ENCODE measurements around the gene SCYGR7. TPM values are rescaled to one million over a fixed set of nuclear protein-coding genes. Genes with fewer than 3 reads are reported as not detected.

The SCYGR7 gene, protein sequence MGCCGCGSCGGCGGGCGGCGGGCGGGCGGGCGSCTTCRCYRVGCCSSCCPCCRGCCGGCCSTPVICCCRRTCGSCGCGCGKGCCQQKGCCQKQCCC
- polyA plus RNA-seq (2012; ENCODE audit: missing spikeins): not detected

DNA sequence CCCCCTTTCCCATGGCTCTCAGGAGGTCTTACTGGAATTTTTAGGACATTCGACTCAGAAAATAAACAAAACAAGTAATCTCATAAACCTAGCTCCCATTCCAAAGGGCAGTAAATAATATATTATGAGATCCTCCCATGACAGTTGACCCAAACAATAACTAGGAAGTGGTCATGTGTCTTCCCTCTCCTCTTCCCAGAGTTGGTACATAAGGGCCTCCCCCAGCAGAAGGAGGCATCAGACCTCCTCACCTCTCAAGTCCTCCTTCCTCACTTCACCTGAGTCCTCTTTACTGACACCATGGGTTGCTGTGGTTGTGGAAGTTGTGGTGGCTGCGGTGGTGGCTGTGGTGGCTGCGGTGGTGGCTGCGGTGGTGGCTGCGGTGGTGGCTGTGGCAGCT is at the start of gene SCYGR7:
SCYGR7 (plus strand) TSS at position 301 of the 400 bp plus-strand sequence; CDS start at position 301, 0 bp downstream.
- TF ChIP-seq POLR2A (IDR thresholded peaks at IDR 0.05; ENCODE audit: low read depth, low read length) (no peak), POLR2AphosphoS5 (IDR thresholded peaks at IDR 0.05; ENCODE audit: low read depth, low read length) (no peak), TAF1 (IDR thresholded peaks at IDR 0.05; ENCODE audit: borderline replicate concordance, low read depth, low read length) (no peak)
- FAIRE-seq: no peak
- no peak for DNase-seq (ENCODE audit: insufficient read length)

DNA sequence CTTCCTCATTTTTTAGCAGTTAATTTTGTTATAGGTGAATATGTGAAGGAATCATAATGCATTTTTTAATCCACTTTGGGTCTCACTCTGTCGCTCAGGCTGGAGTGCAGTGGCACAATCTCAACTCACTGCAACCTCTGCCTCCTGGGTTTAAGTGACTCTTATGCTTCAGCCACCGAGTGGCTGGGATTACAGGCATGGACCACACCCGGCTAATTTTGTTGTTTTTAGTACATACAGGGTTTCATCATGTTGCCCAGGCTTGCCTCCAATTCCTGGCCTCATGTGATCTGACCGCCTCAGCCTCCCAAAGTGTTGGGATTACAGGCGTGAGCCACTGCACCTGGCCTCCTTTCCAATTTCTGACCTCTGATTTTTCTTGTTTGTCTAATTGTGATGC is 43.9 kb upstream of the SCYGR7 start:
- FAIRE-seq: no peak
- DNase-seq (ENCODE audit: insufficient read length): no peak
- TF ChIP-seq POLR2A (IDR thresholded peaks at IDR 0.05; ENCODE audit: low read depth, low read length): no peak
- no peak for TF ChIP-seq TAF1 (IDR thresholded peaks at IDR 0.05; ENCODE audit: borderline replicate concordance, low read depth, low read length)
- TF ChIP-seq POLR2AphosphoS5 (IDR thresholded peaks at IDR 0.05; ENCODE audit: low read depth, low read length): no peak

DNA sequence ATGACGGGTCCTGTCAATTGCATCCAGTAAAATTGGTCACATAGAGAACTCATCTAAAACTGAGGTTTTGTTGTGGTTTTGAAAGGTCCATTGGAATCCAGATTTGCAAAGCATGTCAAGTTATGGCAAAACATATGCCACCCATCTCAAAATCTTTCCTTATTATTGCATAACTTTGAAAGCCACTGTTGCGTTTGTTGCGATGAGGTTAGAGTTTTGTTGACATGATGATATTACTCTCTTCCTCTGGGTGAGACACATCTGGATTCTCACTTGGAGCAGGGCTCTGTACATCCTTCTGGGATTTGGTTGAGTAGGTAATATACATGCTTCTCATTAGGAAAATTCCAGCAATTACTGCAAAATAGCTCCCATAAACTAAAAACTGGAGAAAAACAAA is 40.9 kb upstream of the SCYGR7 start:
- TF ChIP-seq POLR2AphosphoS5 (IDR thresholded peaks at IDR 0.05; ENCODE audit: low read depth, low read length): no peak
- no peak for TF ChIP-seq TAF1 (IDR thresholded peaks at IDR 0.05; ENCODE audit: borderline replicate concordance, low read depth, low read length)
- TF ChIP-seq POLR2A (IDR thresholded peaks at IDR 0.05; ENCODE audit: low read depth, low read length): no peak
- no peak for DNase-seq (ENCODE audit: insufficient read length)
- FAIRE-seq: no peak

DNA sequence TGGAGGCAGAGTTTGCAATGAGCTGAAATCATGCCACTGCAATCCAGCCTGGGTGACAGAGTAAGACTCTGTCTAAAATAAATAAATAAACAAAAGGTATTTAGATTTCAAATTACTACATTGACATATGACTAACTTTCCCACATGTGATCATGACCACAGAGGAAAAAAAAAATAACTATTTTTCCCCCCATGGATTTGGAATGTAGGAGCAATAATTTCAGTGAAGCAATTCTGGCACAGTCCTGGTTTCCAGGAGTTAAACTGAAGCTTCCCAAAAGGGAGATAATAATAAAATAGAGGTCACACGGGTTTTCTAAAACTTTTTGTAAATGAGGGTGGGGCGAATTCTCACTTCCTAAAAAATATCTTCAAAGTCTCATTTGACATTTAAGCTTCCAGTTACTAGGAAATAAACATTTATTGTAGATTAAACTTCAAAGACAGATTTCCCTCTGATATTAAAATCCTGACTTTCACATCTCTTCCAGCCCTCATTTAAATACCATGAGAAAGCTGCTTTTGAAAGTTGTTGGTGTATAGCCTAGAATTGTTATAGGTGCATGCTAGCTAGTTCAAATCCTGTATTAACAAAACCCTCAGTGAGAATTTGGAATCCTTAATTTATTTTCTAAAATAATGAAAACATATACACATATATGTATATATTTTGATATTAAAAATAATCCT is 31.0 kb upstream of the SCYGR7 start:
- FAIRE-seq: no peak
- no peak for DNase-seq (ENCODE audit: insufficient read length)
- TF ChIP-seq TAF1 (IDR thresholded peaks at IDR 0.05; ENCODE audit: borderline replicate concordance, low read depth, low read length): no peak
- no peak for TF ChIP-seq POLR2A (IDR thresholded peaks at IDR 0.05; ENCODE audit: low read depth, low read length)
- TF ChIP-seq POLR2AphosphoS5 (IDR thresholded peaks at IDR 0.05; ENCODE audit: low read depth, low read length): no peak

DNA sequence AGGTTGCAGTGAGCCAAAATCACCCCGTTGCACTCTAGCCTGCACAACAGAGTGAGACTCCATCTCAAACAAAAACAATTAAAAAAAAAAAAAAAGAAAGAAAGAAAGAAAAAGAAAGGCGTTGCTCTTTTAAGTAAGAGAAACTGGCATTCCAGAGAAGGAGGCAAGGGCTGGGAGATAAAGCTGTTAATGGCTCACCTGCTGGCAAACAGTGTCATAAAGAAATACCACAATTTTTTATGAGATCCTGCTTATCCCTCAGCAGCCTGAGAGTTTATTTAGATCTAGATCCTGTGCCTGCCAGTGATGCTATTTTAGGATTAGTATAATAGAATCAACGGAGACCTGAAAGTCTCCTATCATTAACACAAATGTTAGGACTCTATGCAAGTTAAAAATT is 26.6 kb upstream of the SCYGR7 start:
- DNase-seq (ENCODE audit: insufficient read length) (no peak), FAIRE-seq (no peak)
- TF ChIP-seq TAF1 (IDR thresholded peaks at IDR 0.05; ENCODE audit: borderline replicate concordance, low read depth, low read length) (no peak), POLR2A (IDR thresholded peaks at IDR 0.05; ENCODE audit: low read depth, low read length) (no peak), POLR2AphosphoS5 (IDR thresholded peaks at IDR 0.05; ENCODE audit: low read depth, low read length) (no peak)

DNA sequence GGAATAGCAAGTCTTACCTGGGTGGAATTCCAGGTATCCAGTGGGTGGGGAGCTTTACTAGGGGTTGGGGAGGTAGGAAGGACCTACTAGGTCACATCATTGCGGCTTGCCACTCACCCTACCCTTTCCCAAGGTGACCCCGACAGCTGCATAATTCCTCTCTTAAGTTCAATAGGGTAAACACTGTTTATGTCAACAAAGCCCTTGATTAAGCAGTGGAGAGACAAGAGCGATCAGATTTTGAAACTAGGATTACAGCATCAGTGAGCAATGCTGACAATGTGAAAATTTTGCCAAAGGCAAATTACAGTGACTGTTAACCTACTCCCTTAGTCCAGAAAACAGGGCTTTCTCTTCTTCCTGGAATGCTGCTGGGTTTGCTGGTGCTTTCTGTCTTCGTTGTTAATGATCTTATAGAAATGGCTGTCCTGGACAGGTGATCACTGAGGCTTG is 24.8 kb upstream of the SCYGR7 start:
- FAIRE-seq (no peak), DNase-seq (ENCODE audit: insufficient read length) (no peak)
- TF ChIP-seq TAF1 (IDR thresholded peaks at IDR 0.05; ENCODE audit: borderline replicate concordance, low read depth, low read length) (no peak), POLR2AphosphoS5 (IDR thresholded peaks at IDR 0.05; ENCODE audit: low read depth, low read length) (no peak), POLR2A (IDR thresholded peaks at IDR 0.05; ENCODE audit: low read depth, low read length) (no peak)

DNA sequence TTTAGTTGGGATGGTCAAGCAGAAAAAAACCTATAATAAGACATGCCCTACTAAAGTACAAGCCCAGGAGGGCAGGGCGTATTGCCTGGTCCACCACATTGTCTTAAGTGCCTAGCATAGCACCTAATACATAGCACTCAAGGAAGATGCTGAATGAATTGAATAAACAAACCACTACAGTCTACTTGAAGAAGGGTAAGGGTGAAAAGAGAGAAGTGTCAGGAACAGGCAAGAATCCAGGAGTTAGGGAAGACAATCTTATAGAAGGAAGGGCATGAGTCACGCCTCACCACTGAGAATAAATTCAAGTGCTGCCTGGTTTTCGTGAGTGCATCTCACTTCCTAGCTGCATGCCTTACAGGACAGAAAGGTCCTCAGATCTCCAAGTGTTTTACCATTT is 24.2 kb upstream of the SCYGR7 start:
- no peak for TF ChIP-seq TAF1 (IDR thresholded peaks at IDR 0.05; ENCODE audit: borderline replicate concordance, low read depth, low read length)
- TF ChIP-seq POLR2A (IDR thresholded peaks at IDR 0.05; ENCODE audit: low read depth, low read length): no peak
- TF ChIP-seq POLR2AphosphoS5 (IDR thresholded peaks at IDR 0.05; ENCODE audit: low read depth, low read length): no peak
- FAIRE-seq: no peak
- DNase-seq (ENCODE audit: insufficient read length): no peak

DNA sequence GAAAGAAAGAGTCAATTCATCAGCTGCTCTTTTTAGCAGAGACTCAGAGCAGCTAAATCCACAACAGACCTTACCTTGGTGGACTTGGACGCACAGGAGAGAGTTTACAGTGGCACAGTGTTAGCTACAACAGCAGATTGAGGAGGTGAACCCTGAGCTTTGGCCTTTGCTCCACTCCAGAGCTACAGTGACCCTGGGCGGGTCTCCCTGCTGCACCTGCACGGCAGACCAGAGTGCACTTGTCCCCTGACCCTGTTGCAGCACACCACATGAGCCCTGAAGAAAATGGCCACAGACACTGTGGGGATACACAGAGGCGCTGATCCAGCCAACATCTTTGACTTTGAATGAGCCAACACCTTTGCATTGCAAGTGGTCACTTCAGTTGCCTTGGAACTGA is 21.3 kb upstream of the SCYGR7 start:
- FAIRE-seq (no peak), DNase-seq (ENCODE audit: insufficient read length) (no peak)
- no peak for TF ChIP-seq POLR2AphosphoS5 (IDR thresholded peaks at IDR 0.05; ENCODE audit: low read depth, low read length)
- no peak for TF ChIP-seq TAF1 (IDR thresholded peaks at IDR 0.05; ENCODE audit: borderline replicate concordance, low read depth, low read length)
- no peak for TF ChIP-seq POLR2A (IDR thresholded peaks at IDR 0.05; ENCODE audit: low read depth, low read length)

DNA sequence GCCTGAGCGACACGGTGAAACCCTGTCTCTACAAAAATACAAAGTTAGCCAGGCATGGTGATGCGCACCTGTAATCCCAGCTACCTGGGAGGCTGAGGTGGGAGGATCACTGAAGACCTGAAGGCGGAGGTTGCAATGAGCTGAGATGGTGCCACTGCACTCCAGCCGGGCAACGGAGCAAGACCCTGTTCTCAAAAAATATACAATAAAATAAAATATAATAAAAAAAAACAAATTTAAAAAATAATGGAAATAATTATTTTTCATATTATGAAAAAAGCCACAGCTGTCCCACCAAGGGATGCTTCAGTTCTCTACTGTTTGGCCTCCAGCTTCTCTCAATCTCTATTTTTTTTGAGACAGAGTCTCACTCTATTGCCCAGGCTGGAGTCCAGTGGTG is 20.7 kb upstream of the SCYGR7 start:
- FAIRE-seq (no peak), DNase-seq (ENCODE audit: insufficient read length) (no peak)
- no peak for TF ChIP-seq TAF1 (IDR thresholded peaks at IDR 0.05; ENCODE audit: borderline replicate concordance, low read depth, low read length)

DNA sequence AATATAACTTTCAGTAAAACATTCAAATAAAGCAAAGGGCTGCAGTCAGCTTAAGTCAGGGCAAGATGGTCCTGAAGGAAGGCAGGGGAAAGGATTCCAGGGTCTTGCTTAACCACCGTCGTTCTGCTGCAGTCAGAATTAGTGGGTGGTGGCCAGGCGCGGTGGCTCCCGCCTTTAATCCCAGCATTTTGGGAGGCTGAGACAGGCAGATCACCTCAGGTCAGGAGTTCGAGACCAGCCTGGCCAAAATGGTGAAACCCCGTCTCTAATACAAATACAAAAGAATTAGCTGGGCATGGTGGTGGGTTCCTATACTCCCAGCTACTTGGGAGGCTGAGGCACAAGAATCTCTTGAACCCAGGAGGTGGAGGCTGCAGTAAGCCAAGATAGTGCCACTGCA is 17.1 kb upstream of the SCYGR7 start:
- DNase-seq (ENCODE audit: insufficient read length) (no peak), FAIRE-seq (no peak)
- TF ChIP-seq POLR2AphosphoS5 (IDR thresholded peaks at IDR 0.05; ENCODE audit: low read depth, low read length) (no peak), TAF1 (IDR thresholded peaks at IDR 0.05; ENCODE audit: borderline replicate concordance, low read depth, low read length) (no peak), POLR2A (IDR thresholded peaks at IDR 0.05; ENCODE audit: low read depth, low read length) (no peak)

DNA sequence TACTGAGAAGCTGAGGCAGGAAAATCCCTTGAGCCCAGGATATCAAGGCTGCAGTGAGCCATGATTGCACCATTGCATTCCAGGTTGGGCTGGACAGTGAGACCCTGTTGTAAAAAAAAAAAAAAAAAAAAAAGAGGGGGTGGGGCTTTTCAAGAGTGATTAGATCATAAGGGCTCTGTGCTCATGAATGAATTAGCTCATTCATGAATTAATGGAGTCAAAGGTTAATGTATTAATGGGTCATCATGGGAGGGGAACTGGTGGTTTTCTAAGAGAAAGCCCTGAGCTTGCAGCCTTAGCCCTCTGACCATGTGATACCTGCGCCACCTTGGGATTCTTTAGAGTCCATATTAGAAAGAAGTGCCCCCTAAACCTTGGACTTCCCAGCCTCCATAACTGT is 14.8 kb upstream of the SCYGR7 start:
- no peak for DNase-seq (ENCODE audit: insufficient read length)
- no peak for FAIRE-seq
- TF ChIP-seq TAF1 (IDR thresholded peaks at IDR 0.05; ENCODE audit: borderline replicate concordance, low read depth, low read length) (no peak), POLR2AphosphoS5 (IDR thresholded peaks at IDR 0.05; ENCODE audit: low read depth, low read length) (no peak), POLR2A (IDR thresholded peaks at IDR 0.05; ENCODE audit: low read depth, low read length) (no peak)

DNA sequence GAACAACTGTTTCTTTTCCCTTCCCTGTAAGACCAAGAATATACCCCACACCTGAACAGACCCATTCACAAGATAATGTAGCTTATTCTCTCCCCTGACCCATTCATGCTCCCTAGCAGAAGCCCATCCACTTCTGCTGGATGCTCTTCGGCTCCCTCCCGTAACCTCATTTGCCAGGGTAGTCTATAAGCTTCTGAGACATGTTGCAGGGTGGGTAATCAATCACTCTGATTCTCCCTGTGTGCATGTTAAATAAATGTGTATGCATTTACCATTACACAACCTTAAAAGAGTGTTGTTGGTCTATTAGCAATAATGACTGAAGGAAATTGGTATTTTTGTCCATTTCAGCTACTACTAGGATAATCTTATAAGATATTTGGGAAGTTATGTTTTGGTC is 11.6 kb upstream of the SCYGR7 start:
- TF ChIP-seq TAF1 (IDR thresholded peaks at IDR 0.05; ENCODE audit: borderline replicate concordance, low read depth, low read length) (no peak), POLR2AphosphoS5 (IDR thresholded peaks at IDR 0.05; ENCODE audit: low read depth, low read length) (no peak), POLR2A (IDR thresholded peaks at IDR 0.05; ENCODE audit: low read depth, low read length) (no peak)
- DNase-seq (ENCODE audit: insufficient read length): no peak
- no peak for FAIRE-seq

All from GM12892 (cell line).